HCT116 (cell line): ENCODE results near the gene IRX3. TPM values are rescaled to one million over a fixed set of nuclear protein-coding genes. Genes with fewer than 3 reads are reported as not detected.

Source experiments
- ATAC-seq: fragments of 200-7000 bp; cut with Tn5 transposase; 2 replicates; pipeline ENCODE4 v1.9.1; 2020; ENCODE audit warnings: mild to moderate bottlenecking, moderate library complexity
- BruUV-seq: library from RNA; stranded (reverse); fragments of 400-500 nt; replicated peaks from 2 replicates; lab custom pipeline; 2021; lab: Mats Ljungman, UMichigan
- CTCF ChIA-PET: fragments of 300-600 bp; sonication (Branson Sonifier 250); formaldehyde crosslinking; loops from one replicate; lab custom pipeline; 2021; ENCODE audit warnings: antibody characterized with exemption; lab: Charles Lee
- POLR2A ChIA-PET: fragments of 300-600, 350-600 bp; sonication (Branson Sonifier 250); formaldehyde crosslinking; loops from one replicate; lab custom pipeline; 2021; ENCODE audit warnings: antibody characterized with exemption; lab: Charles Lee
- RAD21 ChIA-PET, 2 experiments: fragments of 300-600 bp; sonication (Branson Sonifier 250); formaldehyde crosslinking; loops; one replicate each; lab custom pipeline; 2023; ENCODE audit warnings: low total read pairs in 2 of 2; ENCODE audit not compliant: uncharacterized antibody in 2 of 2, unreplicated experiment in 2 of 2, low non-redundant PET in 1 of 2; lab: Charles Lee
- DNase-seq: peaks from one replicate; pipeline ENCODE4 v3.0.0-alpha.2; 2010; ENCODE audit warnings: low read depth, low spot score
- H2AFZ ChIP-seq: fragments of 200-600 bp; shearing (Covaris generic), sonication (generic); 2 replicates; pipeline ENCODE4 v1.6.1; 2017; ENCODE audit warnings: low read depth, mixed run types, mixed read lengths, antibody characterized with exemption, low read length; ENCODE audit not compliant: poor library complexity, severe bottlenecking
- H3K27ac ChIP-seq: 2 replicates; pipeline ENCODE4 v1.5.1; 2012; ENCODE audit warnings: low read depth, low read length
- H3K27me3 ChIP-seq: fragments of 200-600 bp; sonication (generic); 2 replicates; pipeline ENCODE4 v1.6.1; 2016; ENCODE audit warnings: mixed run types, low read length, mixed read lengths; ENCODE audit not compliant: insufficient read depth
- H3K36me3 ChIP-seq, 2 experiments: fragments of 200-500 bp in 1 of 2; fragments of 200-600 bp in 1 of 2; sonication (Bioruptor generic) in 1 of 2; sonication (generic) in 1 of 2; 2 replicates each; pipeline versions ENCODE4 v1.5.1 to v1.6.1; 2014 to 2016; ENCODE audit warnings: low read length in 2 of 2, inconsistent platforms in 1 of 2, mixed read lengths in 1 of 2, mixed run types in 1 of 2; ENCODE audit not compliant: insufficient read depth in 2 of 2, control insufficient read depth in 1 of 2
- H3K4me1 ChIP-seq, 2 experiments: fragments of 200-600 bp in 1 of 2; sonication (generic) in 1 of 2; 2 replicates each; pipeline versions ENCODE4 v1.5.1 to v1.6.1; 2012 to 2017; ENCODE audit warnings: low read length in 2 of 2, inconsistent platforms in 1 of 2, mild to moderate bottlenecking in 1 of 2, mixed read lengths in 1 of 2, mixed run types in 1 of 2, moderate library complexity in 1 of 2; ENCODE audit not compliant: insufficient read depth in 2 of 2, control insufficient read depth in 1 of 2
- H3K4me2 ChIP-seq: fragments of 200-600 bp; sonication (generic); 2 replicates; pipeline ENCODE4 v1.6.1; 2017; ENCODE audit warnings: mixed run types, low read length, mixed read lengths
- H3K4me3 ChIP-seq, 2 experiments: fragments of 200-600 bp in 1 of 2; sonication (generic) in 1 of 2; replicated peaks in 1 of 2; 2 replicates each; pipeline ENCODE4 v1.5.1; 2011 to 2016; ENCODE audit warnings: low read length in 2 of 2, control low read depth in 1 of 2, low read depth in 1 of 2, mild to moderate bottlenecking in 1 of 2, mixed read lengths in 1 of 2, mixed run types in 1 of 2
- H3K79me2 ChIP-seq: fragments of 200-600 bp; sonication (generic); 2 replicates; pipeline ENCODE4 v1.6.1; 2017; ENCODE audit warnings: mild to moderate bottlenecking, mixed run types, low read length, moderate library complexity, mixed read lengths; ENCODE audit not compliant: insufficient read depth
- H3K9ac ChIP-seq: fragments of 200-600 bp; sonication (generic); 2 replicates; pipeline ENCODE4 v1.6.1; 2016; ENCODE audit warnings: low read length, mixed read lengths
- H3K9me2 ChIP-seq: fragments of 200-600 bp; sonication (generic), shearing (Covaris generic); 2 replicates; pipeline ENCODE4 v1.6.1; 2017; ENCODE audit warnings: mixed run types, mild to moderate bottlenecking, moderate library complexity; ENCODE audit not compliant: insufficient read depth
- H3K9me3 ChIP-seq, 2 experiments: fragments of 200-500 bp in 1 of 2; fragments of 200-600 bp in 1 of 2; sonication (Bioruptor generic) in 1 of 2; sonication (generic) in 1 of 2; 2 replicates each; pipeline ENCODE4 v1.6.1; 2014 to 2017; ENCODE audit warnings: low read length in 2 of 2, mixed read lengths in 2 of 2, inconsistent platforms in 1 of 2, low read depth in 1 of 2, mild to moderate bottlenecking in 1 of 2, mixed run types in 1 of 2, moderate library complexity in 1 of 2; ENCODE audit not compliant: control insufficient read depth in 1 of 2, insufficient read depth in 1 of 2
- H4K20me1 ChIP-seq: fragments of 200-600 bp; sonication (generic), shearing (Covaris generic); 2 replicates; pipeline ENCODE4 v1.6.1; 2017; ENCODE audit warnings: mixed run types, mild to moderate bottlenecking, moderate library complexity; ENCODE audit not compliant: insufficient read depth
- ATF3 ChIP-seq: IDR thresholded peaks from 2 replicates; pipeline ENCODE4 v1.6.1; 2012
- CBX3 ChIP-seq: IDR thresholded peaks from 2 replicates; pipeline ENCODE4 v1.6.1; 2012; ENCODE audit warnings: low read depth
- CEBPB ChIP-seq: IDR thresholded peaks from 2 replicates; pipeline ENCODE4 v1.6.1; 2012; ENCODE audit warnings: low read depth
- ELF1 ChIP-seq: IDR thresholded peaks from 2 replicates; pipeline ENCODE4 v1.6.1; 2012; ENCODE audit warnings: low read depth, borderline replicate concordance
- EZH2 ChIP-seq: fragments of 200-600 bp; sonication (generic); IDR thresholded peaks from 2 replicates; pipeline ENCODE4 v1.6.1; 2017; ENCODE audit warnings: antibody characterized with exemption, mixed run types
- EZH2phosphoT487 ChIP-seq: fragments of 200-600 bp; IDR thresholded peaks from 2 replicates; pipeline ENCODE4 v1.6.1; 2018; ENCODE audit warnings: antibody characterized with exemption, borderline replicate concordance
- FOSL1 ChIP-seq: IDR thresholded peaks from 2 replicates; pipeline ENCODE4 v1.6.1; 2012; ENCODE audit warnings: low read depth
- JUND ChIP-seq: IDR thresholded peaks from 2 replicates; pipeline ENCODE4 v1.6.1; 2012
- MAX ChIP-seq: IDR thresholded peaks from 2 replicates; pipeline ENCODE4 v1.6.1; 2012
- POLR2A ChIP-seq: IDR thresholded peaks from 2 replicates; pipeline ENCODE4 v1.7.0; 2011; ENCODE audit warnings: borderline replicate concordance; ENCODE audit not compliant: insufficient read depth, insufficient read length; ENCODE audit errors: extremely low read depth
- POLR2AphosphoS5 ChIP-seq: IDR thresholded peaks from 2 replicates; pipeline ENCODE4 v1.6.1; 2011; ENCODE audit warnings: mild to moderate bottlenecking, low read depth, low read length, moderate library complexity
- RAD21 ChIP-seq: IDR thresholded peaks from 2 replicates; pipeline ENCODE4 v1.6.1; 2012; ENCODE audit warnings: low read depth, mild to moderate bottlenecking
- REST ChIP-seq: IDR thresholded peaks from 2 replicates; pipeline ENCODE4 v1.6.1; 2012; ENCODE audit warnings: low read depth
- SIN3A ChIP-seq: IDR thresholded peaks from 2 replicates; pipeline ENCODE4 v1.6.1; 2012; ENCODE audit warnings: low read depth
- SRF ChIP-seq: IDR thresholded peaks from 2 replicates; pipeline ENCODE4 v1.6.1; 2012; ENCODE audit warnings: low read depth
- TCF7L2 ChIP-seq: IDR thresholded peaks from 2 replicates; pipeline ENCODE4 v1.7.0; 2011; ENCODE audit warnings: borderline replicate concordance, inconsistent platforms; ENCODE audit not compliant: insufficient read depth, insufficient read length; ENCODE audit errors: extremely low read depth
- YY1 ChIP-seq: IDR thresholded peaks from 2 replicates; pipeline ENCODE4 v1.6.1; 2011; ENCODE audit warnings: low read length, low read depth, moderate library complexity, mild to moderate bottlenecking; ENCODE audit not compliant: insufficient replicate concordance; ENCODE audit errors: extremely low read depth
- ZFX ChIP-seq: fragments of 450-650 bp; IDR thresholded peaks from 2 replicates; pipeline ENCODE4 v1.6.1; 2017
- ZNF274 ChIP-seq: fragments of 200-500 bp; sonication (Bioruptor generic); IDR thresholded peaks from 2 replicates; pipeline ENCODE4 v1.6.1; 2014; ENCODE audit warnings: mild to moderate bottlenecking, low read depth, low read length, inconsistent platforms
- intact Hi-C: fragments of 100-400 bp; cut with micrococcal nuclease; formaldehyde crosslinking; loops from 2 replicates; pipeline ENCODE4 v1.10.0; 2022
- total RNA-seq: library from RNA; stranded (reverse); gene quantifications from one replicate; pipeline ENCODE4 v1.2.1, GENCODE V29; 2021; ENCODE audit not compliant: unreplicated experiment
- TF ChIP-seq, protein P1 (sequence below): IDR thresholded peaks from 2 replicates; pipeline ENCODE4 v1.6.1; 2011; ENCODE audit warnings: mild to moderate bottlenecking, low read length, moderate library complexity; ENCODE audit not compliant: insufficient replicate concordance; ENCODE audit errors: extremely low read depth

The IRX3 gene
- total RNA-seq, 1 experiment from 2014 or later, result 2.0 TPM

DNA sequence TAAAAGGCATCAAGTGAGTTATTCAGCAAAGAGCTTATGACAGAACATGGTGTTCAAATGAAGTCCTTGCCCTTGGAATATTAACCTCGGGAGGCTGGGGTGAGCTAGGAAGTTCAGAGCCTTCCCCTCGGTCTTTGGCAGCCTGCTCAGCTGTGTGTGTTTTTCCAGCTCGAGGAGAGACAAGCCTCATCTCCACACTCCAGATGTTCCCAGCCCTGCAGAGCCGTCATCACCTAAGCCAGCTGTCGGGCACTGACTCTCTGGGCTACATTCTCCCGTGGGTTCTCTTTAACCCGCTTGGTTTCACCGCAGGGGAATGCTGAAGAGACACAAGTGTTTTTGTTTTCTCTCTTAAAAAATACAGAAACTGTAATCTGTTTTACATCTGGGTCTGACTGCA is 47.1 kb downstream of the IRX3 start:
- no TSS peak for BruUV-seq
- no peaks in the 10 kb centered on the region for H3K9me3 ChIP-seq
- no peaks in the 10 kb centered on the region for H3K9me2 ChIP-seq
- H3K27me3 ChIP-seq, result peaks cover 5% of the 10 kb centered on the region; the same call in 1 of the 2 replicates
- no peak for ATAC-seq
- ChIA-PET CTCF (no interaction called here), RAD21 (no interaction called here)
- no peaks in the 10 kb centered on the region for H3K4me1 ChIP-seq
- TF ChIP-seq CEBPB, result no peak
- TF ChIP-seq ELF1, result no peak
- TF ChIP-seq POLR2A, result no peak
- no peak for TF ChIP-seq ATF3
- TF ChIP-seq SRF, result no peak
- no peak for TF ChIP-seq SIN3A
- no peak for TF ChIP-seq RAD21
- TF ChIP-seq TCF7L2, result no peak
- TF ChIP-seq POLR2AphosphoS5, result no peak
- TF ChIP-seq JUND, result no peak
- TF ChIP-seq FOSL1, result no peak
- no peak for TF ChIP-seq EZH2
- TF ChIP-seq, protein P1, sequence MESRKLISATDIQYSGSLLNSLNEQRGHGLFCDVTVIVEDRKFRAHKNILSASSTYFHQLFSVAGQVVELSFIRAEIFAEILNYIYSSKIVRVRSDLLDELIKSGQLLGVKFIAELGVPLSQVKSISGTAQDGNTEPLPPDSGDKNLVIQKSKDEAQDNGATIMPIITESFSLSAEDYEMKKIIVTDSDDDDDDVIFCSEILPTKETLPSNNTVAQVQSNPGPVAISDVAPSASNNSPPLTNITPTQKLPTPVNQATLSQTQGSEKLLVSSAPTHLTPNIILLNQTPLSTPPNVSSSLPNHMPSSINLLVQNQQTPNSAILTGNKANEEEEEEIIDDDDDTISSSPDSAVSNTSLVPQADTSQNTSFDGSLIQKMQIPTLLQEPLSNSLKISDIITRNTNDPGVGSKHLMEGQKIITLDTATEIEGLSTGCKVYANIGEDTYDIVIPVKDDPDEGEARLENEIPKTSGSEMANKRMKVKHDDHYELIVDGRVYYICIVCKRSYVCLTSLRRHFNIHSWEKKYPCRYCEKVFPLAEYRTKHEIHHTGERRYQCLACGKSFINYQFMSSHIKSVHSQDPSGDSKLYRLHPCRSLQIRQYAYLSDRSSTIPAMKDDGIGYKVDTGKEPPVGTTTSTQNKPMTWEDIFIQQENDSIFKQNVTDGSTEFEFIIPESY, result no peak
- no peak for TF ChIP-seq EZH2phosphoT487
- TF ChIP-seq ZNF274, result no peak
- TF ChIP-seq CBX3, result no peak
- no peak for TF ChIP-seq REST
- TF ChIP-seq ZFX, result no peak
- no peak for TF ChIP-seq YY1
- TF ChIP-seq MAX, result no peak
- TF ChIP-seq, all 23 proteins: peak for 0
- intact Hi-C loops, result no loop called here
- H3K9ac ChIP-seq, result no peak overlapping the region
- H3K27ac ChIP-seq, result no peak overlapping the region
- no peaks in the 10 kb centered on the region for H4K20me1 ChIP-seq
- H3K4me2 ChIP-seq, result no peak overlapping the region
- POLR2A ChIA-PET, result no interaction called here
- H3K36me3 ChIP-seq, result no peaks in the 10 kb centered on the region
- no peaks in the 10 kb centered on the region for H3K79me2 ChIP-seq
- no peak overlapping the region for H3K4me3 ChIP-seq
- no peak overlapping the region for H2AFZ ChIP-seq
- DNase-seq, result no peak
